Erythroblast (primary cell): ENCODE data around the gene CERT1.

Experiments
- GATA1 ChIP-seq: IDR thresholded peaks from 2 replicates; pipeline ENCODE4 v1.6.1; 2011; ENCODE audit warnings: low read depth, mild to moderate bottlenecking, control low read depth, low read length, moderate library complexity
- POLR2A ChIP-seq: IDR thresholded peaks from 2 replicates; pipeline ENCODE4 v1.6.1; 2011; ENCODE audit warnings: mild to moderate bottlenecking, low read length

- TF ChIP-seq POLR2A (no peak), GATA1 (no peak)
Observed at GRCh38 chr5:75367401-75367800, 144.0 kb downstream of the CERT1 start.
